Activated naive CD4-positive, alpha-beta T cell treated with anti-CD3 and anti-CD28 coated beads, Interleukin-2, amount 10 ng/mL, durations not matched to agents 7 days and 5 days (primary cell): Measurements from ENCODE around the gene NLRP9.

ENCODE experiments used
- CTCF ChIA-PET: fragments of 350-600 bp; sonication (Branson Sonifier 250); formaldehyde crosslinking; loops from one replicate; lab custom pipeline; 2021; ENCODE audit warnings: antibody characterized with exemption; lab: Charles Lee
- DNase-seq: peaks from one replicate; pipeline ENCODE4 v3.0.0-alpha.2; 2020
- H3K27ac Mint-ChIP-seq: one replicate; pipeline ENCODE4 v1.8.0; 2021; ENCODE audit warnings: mild to moderate bottlenecking, moderate library complexity, mixed read lengths
- H3K27me3 Mint-ChIP-seq: one replicate; pipeline ENCODE4 v1.8.0; 2021; ENCODE audit warnings: mild to moderate bottlenecking, mixed read lengths
- H3K36me3 Mint-ChIP-seq: one replicate; pipeline ENCODE4 v1.8.0; 2021; ENCODE audit warnings: mixed read lengths
- H3K4me1 Mint-ChIP-seq: one replicate; pipeline ENCODE4 v1.8.0; 2021; ENCODE audit warnings: mixed read lengths
- H3K4me3 Mint-ChIP-seq: one replicate; pipeline ENCODE4 v1.8.0; 2021; ENCODE audit warnings: mild to moderate bottlenecking, moderate library complexity, mixed read lengths
- H3K9me3 Mint-ChIP-seq: one replicate; pipeline ENCODE4 v1.8.0; 2021; ENCODE audit warnings: mixed read lengths

The NLRP9 gene

GRCh38 chr19:55667511-55667910 is 70.7 kb downstream of the NLRP9 start:
- Mint-ChIP-seq H3K27ac (peak overlapping the region; percentile 42), H3K36me3 (peaks cover 62% of the 10 kb centered on the region), H3K27me3 (no peaks in the 10 kb centered on the region), H3K4me1 (peaks cover 10% of the 10 kb centered on the region), H3K4me3 (no peak overlapping the region), H3K9me3 (no peaks in the 10 kb centered on the region)
- CTCF ChIA-PET = interaction anchor here (1.3 kb wide), 1 partner anchor 35 kb away, joined by 3 read pairs; no protein-coding TSS in a partner anchor
- DNase-seq = no peak

GRCh38 chr19:55667006-55667381 is 71.2 kb downstream of the NLRP9 start:
- Mint-ChIP-seq H3K27me3 (no peaks in the 10 kb centered on the region), H3K9me3 (no peaks in the 10 kb centered on the region), H3K4me1 (peaks cover 11% of the 10 kb centered on the region), H3K27ac (no peak overlapping the region), H3K4me3 (no peak overlapping the region), H3K36me3 (peaks cover 62% of the 10 kb centered on the region)
- CTCF ChIA-PET = interaction anchor here (1.3 kb wide), 1 partner anchor 34 kb away, joined by 3 read pairs; no protein-coding TSS in a partner anchor
- no peak for DNase-seq

GRCh38 chr19:55666343-55667005 is 71.7 kb downstream of the NLRP9 start:
- no peaks in the 10 kb centered on the region for H3K9me3 Mint-ChIP-seq
- no peak overlapping the region for H3K4me3 Mint-ChIP-seq
- no peaks in the 10 kb centered on the region for H3K27me3 Mint-ChIP-seq
- H3K4me1 Mint-ChIP-seq = peaks cover 13% of the 10 kb centered on the region
- CTCF ChIA-PET = interaction anchor here (1.3 kb wide), 1 partner anchor 34 kb away, joined by 3 read pairs; no protein-coding TSS in a partner anchor
- H3K27ac Mint-ChIP-seq = no peak overlapping the region
- DNase-seq = no peak
- H3K36me3 Mint-ChIP-seq = peaks cover 66% of the 10 kb centered on the region

DNA sequence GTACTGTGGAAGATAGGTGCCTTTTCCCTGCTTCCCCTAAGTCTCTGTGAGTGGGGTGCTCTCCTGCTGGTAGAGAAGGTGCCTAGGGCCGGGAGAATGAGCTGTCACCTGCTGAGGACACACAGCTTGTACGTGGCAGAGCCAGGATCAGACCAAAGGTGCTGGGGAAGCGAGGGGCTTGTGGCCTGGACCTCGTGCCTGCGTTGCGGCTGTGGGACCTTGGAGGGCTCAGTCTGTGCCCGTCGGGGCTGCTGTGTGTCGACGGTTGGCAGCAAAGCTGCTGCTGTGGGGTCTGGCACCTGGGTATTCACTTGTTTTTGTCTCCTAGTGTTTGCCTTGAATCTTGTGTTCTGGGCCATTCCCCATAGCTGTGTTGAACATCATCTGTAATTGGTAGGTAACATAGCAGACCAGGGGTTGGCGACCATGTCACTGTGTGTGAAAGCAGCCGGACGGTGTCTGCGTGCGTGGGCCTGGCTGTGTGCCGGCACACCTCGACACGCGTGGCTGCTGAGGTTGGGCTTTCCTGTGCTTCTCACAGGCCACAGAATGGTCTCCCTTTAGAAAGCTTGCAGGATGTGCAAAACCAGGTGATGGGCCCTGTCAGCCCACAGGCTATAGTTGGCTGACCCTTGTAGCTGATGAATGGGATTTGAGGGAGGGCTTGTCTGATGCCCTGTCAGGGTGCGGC is 74.2 kb downstream of the NLRP9 start:
- H3K27me3 Mint-ChIP-seq = no peaks in the 10 kb centered on the region

GRCh38 chr19:55661826-55662225 is 76.4 kb downstream of the NLRP9 start:
- H3K36me3 Mint-ChIP-seq = peaks cover 55% of the 10 kb centered on the region
- peaks cover 30% of the 10 kb centered on the region for H3K4me1 Mint-ChIP-seq
- H3K4me3 Mint-ChIP-seq = no peak overlapping the region
- no peak for DNase-seq
- H3K9me3 Mint-ChIP-seq = no peaks in the 10 kb centered on the region
- H3K27ac Mint-ChIP-seq = no peak overlapping the region
- CTCF ChIA-PET = no interaction called here
- no peaks in the 10 kb centered on the region for H3K27me3 Mint-ChIP-seq

More for the DNA sequence above, 74.2 kb downstream of the NLRP9 start:
- Mint-ChIP-seq H3K36me3 (peaks cover 61% of the 10 kb centered on the region), H3K4me3 (no peak overlapping the region), H3K9me3 (no peaks in the 10 kb centered on the region), H3K4me1 (peaks cover 12% of the 10 kb centered on the region), H3K27ac (no peak overlapping the region)
- CTCF ChIA-PET = interaction anchor here (1.3 kb wide), 1 partner anchor 12 kb away, joined by 3 read pairs; no protein-coding TSS in a partner anchor
- no peak for DNase-seq

DNA sequence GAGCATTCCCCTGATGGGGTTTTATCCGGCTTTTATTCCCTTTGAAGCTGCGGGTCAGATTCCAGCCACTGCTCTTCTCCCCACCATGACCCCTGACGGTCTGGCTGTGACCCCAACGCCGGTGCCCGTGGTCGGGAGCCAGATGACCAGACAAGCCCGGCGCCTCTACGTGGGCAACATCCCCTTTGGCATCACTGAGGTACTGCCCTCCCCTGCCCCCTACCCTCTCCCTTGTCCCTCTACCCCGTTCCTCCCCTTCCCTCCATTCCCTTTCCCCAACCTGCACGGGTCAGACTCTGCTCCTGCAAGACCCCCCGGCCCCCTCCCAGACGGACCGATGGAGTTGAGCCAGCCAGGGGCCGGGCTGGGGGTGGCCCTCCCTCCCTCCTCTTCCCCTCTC is 77.2 kb downstream of the NLRP9 start:
- H3K9me3 Mint-ChIP-seq = no peaks in the 10 kb centered on the region
- CTCF ChIA-PET = no interaction called here
- H3K27ac Mint-ChIP-seq = no peak overlapping the region
- H3K4me3 Mint-ChIP-seq = no peak overlapping the region
- peaks cover 56% of the 10 kb centered on the region for H3K36me3 Mint-ChIP-seq
- DNase-seq = no peak
- no peaks in the 10 kb centered on the region for H3K27me3 Mint-ChIP-seq
- H3K4me1 Mint-ChIP-seq = peaks cover 38% of the 10 kb centered on the region

DNA sequence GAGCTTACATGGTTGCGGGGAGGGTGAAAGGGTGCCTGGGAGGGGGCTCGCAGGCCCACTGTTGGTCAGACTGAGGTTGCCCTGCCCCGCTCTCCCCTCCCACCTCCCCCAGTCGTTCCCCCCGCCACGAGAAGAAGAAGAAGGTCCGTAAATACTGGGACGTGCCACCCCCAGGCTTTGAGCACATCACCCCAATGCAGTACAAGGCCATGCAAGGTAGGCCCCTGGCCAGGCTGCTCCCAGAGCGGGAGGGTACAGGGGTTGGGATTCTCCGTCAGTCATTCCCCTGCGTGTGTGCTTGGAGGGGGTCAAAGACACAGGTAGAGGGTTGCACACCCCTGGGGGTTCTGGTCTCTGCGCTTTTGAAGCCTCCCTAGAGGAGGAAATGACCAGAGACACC is 77.8 kb downstream of the NLRP9 start:
- no peaks in the 10 kb centered on the region for H3K9me3 Mint-ChIP-seq
- no peak for DNase-seq
- H3K36me3 Mint-ChIP-seq = peaks cover 57% of the 10 kb centered on the region
- no peak overlapping the region for H3K27ac Mint-ChIP-seq
- H3K4me1 Mint-ChIP-seq = peaks cover 42% of the 10 kb centered on the region
- CTCF ChIA-PET = interaction anchor here (1.0 kb wide), 1 partner anchor 11 kb away, joined by 3 read pairs; no protein-coding TSS in a partner anchor
- no peak overlapping the region for H3K4me3 Mint-ChIP-seq
- no peaks in the 10 kb centered on the region for H3K27me3 Mint-ChIP-seq

GRCh38 chr19:55659822-55660221 is 78.4 kb downstream of the NLRP9 start:
- CTCF ChIA-PET = interaction anchor here (1.0 kb wide), 1 partner anchor 12 kb away, joined by 3 read pairs; no protein-coding TSS in a partner anchor
- H3K4me1 Mint-ChIP-seq = peaks cover 42% of the 10 kb centered on the region

DNA sequence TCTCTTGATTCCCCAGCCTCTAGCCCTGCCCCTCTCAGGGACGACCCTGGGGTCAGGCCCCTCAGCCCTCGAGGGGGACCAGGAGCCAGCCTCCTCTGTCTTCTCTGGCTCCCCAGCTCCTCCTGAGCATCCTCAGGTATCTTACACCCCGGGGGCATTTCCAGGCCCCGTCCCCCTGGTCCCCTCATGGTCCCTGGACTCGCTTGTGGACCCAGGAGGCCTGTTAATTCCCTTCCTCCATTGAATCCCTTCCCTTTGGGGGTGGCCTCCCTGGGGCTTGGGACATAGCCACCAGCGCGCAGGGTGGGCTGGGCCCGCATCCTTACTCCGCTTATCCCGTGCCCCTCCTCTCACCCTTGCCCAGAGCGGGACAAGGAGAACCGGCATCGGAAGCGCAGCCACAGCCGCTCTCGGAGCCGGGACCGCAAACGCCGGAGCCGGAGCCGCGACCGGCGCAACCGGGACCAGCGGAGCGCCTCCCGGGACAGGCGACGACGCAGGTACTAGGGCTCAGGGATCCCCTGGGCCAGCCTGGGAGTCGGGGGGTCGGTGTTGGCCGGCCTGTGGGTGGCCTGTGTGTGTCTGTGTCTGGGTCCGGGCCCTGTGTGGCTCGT is 79.2 kb downstream of the NLRP9 start:
- H3K36me3 Mint-ChIP-seq = peaks cover 49% of the 10 kb centered on the region
- CTCF ChIA-PET = interaction anchor here (1.0 kb wide), 1 partner anchor 13 kb away, joined by 3 read pairs; no protein-coding TSS in a partner anchor
- H3K4me1 Mint-ChIP-seq = peaks cover 42% of the 10 kb centered on the region
- DNase-seq = no peak
- no peak overlapping the region for H3K4me3 Mint-ChIP-seq
- H3K27me3 Mint-ChIP-seq = no peaks in the 10 kb centered on the region
- no peak overlapping the region for H3K27ac Mint-ChIP-seq
- no peaks in the 10 kb centered on the region for H3K9me3 Mint-ChIP-seq

More at GRCh38 chr19:55659822-55660221, 78.4 kb downstream of the NLRP9 start:
- Mint-ChIP-seq H3K27ac (peak overlapping the region; percentile 52), H3K27me3 (no peaks in the 10 kb centered on the region), H3K36me3 (peaks cover 57% of the 10 kb centered on the region), H3K4me3 (no peak overlapping the region), H3K9me3 (no peaks in the 10 kb centered on the region)
- DNase-seq = no peak
